ENCODE data around the gene PDPN. TPM values are rescaled to one million over a fixed set of nuclear protein-coding genes. Genes with fewer than 3 reads are reported as not detected.
A peak's percentile ranks its signal among the peaks of the same experiment; 100 is the strongest.

PDPN gene
- 4.3 TPM for total RNA-seq (ENCODE audit: unreplicated experiment)
- long read RNA-seq, partial matches to known transcripts: 0 of 1 reads
- long read RNA-seq, other reads (novel, unspliced or antisense): 0 of 1 reads

GRCh38 chr1:13583595-13583965 lies at the start of gene PDPN:
TSS of gene PDPN (plus strand) at chr1:13583832. CDS start at chr1:13584034, 202 bp downstream.
- H3K4me3 Mint-ChIP-seq (ENCODE audit: unreplicated experiment): peak within 1 kb of the TSS; percentile 88
- no peaks in the 10 kb centered on the region for H3K36me3 Mint-ChIP-seq (ENCODE audit: low read depth, unreplicated experiment)
- H3K27ac Mint-ChIP-seq (ENCODE audit: unreplicated experiment): no peak within 1 kb of the TSS
- no peaks in the 10 kb centered on the region for H3K9me3 Mint-ChIP-seq (ENCODE audit: unreplicated experiment)
- H3K27me3 Mint-ChIP-seq (ENCODE audit: unreplicated experiment): peaks cover 13% of the 10 kb centered on the region
- DNase-seq (ENCODE audit: low spot score): peak; percentile 47
- peaks cover 5% of the 10 kb centered on the region for H3K4me1 Mint-ChIP-seq (ENCODE audit: unreplicated experiment)
- TF ChIP-seq CTCF (IDR thresholded peaks at IDR 0.05; ENCODE audit: unreplicated experiment): no peak

DNA sequence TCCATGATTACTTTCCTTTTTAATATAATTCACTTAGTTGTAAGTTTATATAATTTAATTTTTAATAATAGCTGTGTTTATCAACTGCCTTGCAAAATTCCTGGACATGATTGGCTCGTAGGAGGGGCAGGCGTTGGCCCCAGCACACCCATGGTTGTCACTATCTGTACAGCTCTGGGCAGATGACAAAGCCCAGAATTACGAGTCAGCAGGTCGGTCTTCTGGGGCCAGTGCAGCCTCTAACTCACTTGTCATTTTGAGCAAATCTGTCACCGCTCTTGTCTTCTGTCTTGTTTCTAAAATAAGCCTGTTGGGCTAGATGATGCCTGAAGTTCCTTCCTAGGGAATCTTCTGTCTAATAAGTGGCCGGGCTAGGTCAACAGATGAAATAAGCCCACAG lies 48.4 kb upstream of the PDPN start:
- H3K9me3 Mint-ChIP-seq (ENCODE audit: unreplicated experiment): no peaks in the 10 kb centered on the region
- no peak for TF ChIP-seq CTCF (IDR thresholded peaks at IDR 0.05; ENCODE audit: unreplicated experiment)
- no peaks in the 10 kb centered on the region for H3K4me1 Mint-ChIP-seq (ENCODE audit: unreplicated experiment)
- no peaks in the 10 kb centered on the region for H3K36me3 Mint-ChIP-seq (ENCODE audit: low read depth, unreplicated experiment)
- H3K4me3 Mint-ChIP-seq (ENCODE audit: unreplicated experiment): no peak overlapping the region
- H3K27ac Mint-ChIP-seq (ENCODE audit: unreplicated experiment): no peak overlapping the region
- H3K27me3 Mint-ChIP-seq (ENCODE audit: unreplicated experiment): peaks cover 2% of the 10 kb centered on the region
- no peak for DNase-seq (ENCODE audit: low spot score)

DNA sequence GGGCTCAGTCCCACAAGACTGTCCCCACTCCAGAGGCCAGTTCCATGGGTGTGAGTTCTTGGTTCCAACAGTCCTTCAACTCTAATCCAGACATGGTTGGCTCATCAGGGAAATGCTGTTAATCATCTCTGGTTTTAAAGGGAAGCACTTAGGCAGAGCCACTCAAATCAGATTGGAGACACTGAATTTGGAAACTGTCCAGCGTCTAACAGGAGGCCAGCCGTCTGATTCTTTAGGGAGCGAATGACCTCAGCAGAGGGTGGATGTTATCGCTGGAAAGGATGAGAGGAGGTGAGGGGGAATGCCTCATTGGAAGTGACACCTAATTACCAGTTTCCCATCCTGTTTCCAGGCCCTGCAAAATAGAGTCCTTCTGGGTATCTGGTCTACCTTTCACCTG lies 47.1 kb upstream of the PDPN start:
- Mint-ChIP-seq H3K9me3 (ENCODE audit: unreplicated experiment) (no peaks in the 10 kb centered on the region), H3K36me3 (ENCODE audit: low read depth, unreplicated experiment) (no peaks in the 10 kb centered on the region), H3K4me3 (ENCODE audit: unreplicated experiment) (no peak overlapping the region), H3K4me1 (ENCODE audit: unreplicated experiment) (no peaks in the 10 kb centered on the region), H3K27ac (ENCODE audit: unreplicated experiment) (no peak overlapping the region), H3K27me3 (ENCODE audit: unreplicated experiment) (peaks cover 2% of the 10 kb centered on the region)
- no peak for TF ChIP-seq CTCF (IDR thresholded peaks at IDR 0.05; ENCODE audit: unreplicated experiment)
- no peak for DNase-seq (ENCODE audit: low spot score)

GRCh38 chr1:13538832-13539231 lies 44.8 kb upstream of the PDPN start:
- no peaks in the 10 kb centered on the region for H3K36me3 Mint-ChIP-seq (ENCODE audit: low read depth, unreplicated experiment)
- no peak for DNase-seq (ENCODE audit: low spot score)
- no peak overlapping the region for H3K4me3 Mint-ChIP-seq (ENCODE audit: unreplicated experiment)
- no peak overlapping the region for H3K27ac Mint-ChIP-seq (ENCODE audit: unreplicated experiment)
- no peaks in the 10 kb centered on the region for H3K9me3 Mint-ChIP-seq (ENCODE audit: unreplicated experiment)
- peaks cover 2% of the 10 kb centered on the region for H3K27me3 Mint-ChIP-seq (ENCODE audit: unreplicated experiment)
- H3K4me1 Mint-ChIP-seq (ENCODE audit: unreplicated experiment): no peaks in the 10 kb centered on the region
- TF ChIP-seq CTCF (IDR thresholded peaks at IDR 0.05; ENCODE audit: unreplicated experiment): no peak

DNA sequence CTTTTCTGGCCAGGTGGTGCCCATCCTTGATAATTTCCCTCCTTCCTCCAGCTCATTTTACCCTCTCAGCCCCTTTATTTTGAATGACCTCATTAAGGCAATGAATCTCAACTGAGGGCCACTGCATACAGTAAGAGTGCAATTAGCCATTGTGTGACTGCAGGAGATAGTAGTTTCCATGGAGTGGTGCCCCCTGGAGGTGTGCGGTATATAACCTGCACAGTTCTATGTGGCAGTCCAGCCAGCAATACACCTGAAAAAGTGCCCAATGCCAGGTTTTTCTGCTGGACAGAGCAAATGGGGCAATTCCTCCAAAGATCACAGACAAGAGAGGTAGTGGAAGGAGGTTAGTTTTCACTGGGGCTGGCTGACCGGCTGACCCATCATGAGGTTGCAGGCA lies 43.9 kb upstream of the PDPN start:
- no peak for TF ChIP-seq CTCF (IDR thresholded peaks at IDR 0.05; ENCODE audit: unreplicated experiment)
- Mint-ChIP-seq H3K4me3 (ENCODE audit: unreplicated experiment) (no peak overlapping the region), H3K36me3 (ENCODE audit: low read depth, unreplicated experiment) (no peaks in the 10 kb centered on the region), H3K27ac (ENCODE audit: unreplicated experiment) (no peak overlapping the region), H3K9me3 (ENCODE audit: unreplicated experiment) (no peaks in the 10 kb centered on the region), H3K4me1 (ENCODE audit: unreplicated experiment) (no peaks in the 10 kb centered on the region), H3K27me3 (ENCODE audit: unreplicated experiment) (peaks cover 2% of the 10 kb centered on the region)
- no peak for DNase-seq (ENCODE audit: low spot score)

All from endothelial cell (in vitro differentiated cells).